Measurements from ENCODE around the gene CBARP. TPM values are rescaled to one million over a fixed set of nuclear protein-coding genes. Genes with fewer than 3 reads are reported as not detected.
A peak's percentile ranks its signal among the peaks of the same experiment; 100 is the strongest.

Gene CBARP
- total and polyA plus RNA-seq, 2 of the 13 experiments (the other 11 are each of a cell fraction or from before 2014, with no cell fraction given), result 1.2 to 1.4 TPM

DNA sequence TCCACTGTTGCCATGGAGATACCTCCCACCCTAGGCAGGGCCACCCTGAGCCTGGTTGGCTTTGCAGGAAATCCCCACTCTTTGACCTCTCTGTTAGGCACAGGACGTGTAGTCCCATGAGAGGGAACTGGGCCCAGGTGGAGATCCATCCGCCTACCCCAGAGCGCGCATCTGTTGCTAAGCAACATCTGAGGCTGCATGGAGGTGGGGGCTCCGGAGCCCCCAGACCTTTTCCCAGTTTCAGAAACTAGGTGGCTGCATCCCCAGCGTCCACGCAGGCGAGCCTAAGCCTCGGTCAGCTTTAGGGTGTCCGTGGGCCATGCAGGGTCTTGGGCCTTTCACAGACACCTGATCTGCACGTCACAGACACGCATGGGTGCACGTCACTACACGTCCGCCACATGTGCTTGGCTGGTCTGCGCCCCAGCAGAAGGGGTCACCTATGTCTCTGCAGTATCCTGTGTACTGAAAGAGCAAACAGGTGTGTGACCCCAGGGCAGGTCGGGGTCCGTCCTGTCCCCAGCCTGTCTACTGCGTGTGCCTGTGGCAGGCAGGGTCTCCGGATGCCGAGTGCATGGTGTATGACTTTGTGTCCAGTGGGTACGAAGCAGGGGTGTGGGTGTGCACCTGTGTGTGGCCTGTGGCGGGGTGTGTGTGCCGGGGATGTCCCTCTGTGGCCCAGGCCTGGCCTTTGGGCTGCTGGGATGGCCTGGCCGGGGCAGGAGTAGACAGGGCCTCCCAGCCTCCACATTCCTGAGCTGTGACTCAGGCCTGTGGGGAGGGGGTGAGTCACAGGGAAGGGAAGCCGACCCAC is 27.2 kb upstream of the CBARP start (continued):
- no peak for TF ChIP-seq RORA (CRISPR knock-in tag; IDR thresholded peaks at IDR 0.05)
- TF ChIP-seq, protein P1, sequence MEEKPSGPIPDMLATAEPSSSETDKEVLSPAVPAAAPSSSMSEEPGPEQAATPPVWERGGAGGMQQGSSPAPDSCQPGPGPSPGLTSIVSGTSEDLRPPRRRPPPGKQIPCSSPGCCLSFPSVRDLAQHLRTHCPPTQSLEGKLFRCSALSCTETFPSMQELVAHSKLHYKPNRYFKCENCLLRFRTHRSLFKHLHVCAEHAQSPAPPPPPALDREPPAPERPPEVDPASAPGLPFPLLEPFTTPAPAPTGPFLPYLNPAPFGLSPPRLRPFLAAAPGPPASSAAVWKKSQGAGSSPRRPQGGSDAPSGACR (CRISPR knock-in tag; IDR thresholded peaks at IDR 0.05), result peak; percentile 47; the same call in 1 of the 2 replicates
- peak; percentile 68; the same call in 1 of the 2 replicates for TF ChIP-seq ESRRA (CRISPR knock-in tag; IDR thresholded peaks at IDR 0.05; ENCODE audit: low read depth)
- peak; percentile 90 for TF ChIP-seq ZKSCAN5 (CRISPR knock-in tag; IDR thresholded peaks at IDR 0.05)
- no peak for TF ChIP-seq SIX1 (CRISPR knock-in tag; IDR thresholded peaks at IDR 0.05; ENCODE audit: borderline replicate concordance)
- TF ChIP-seq KDM2A (CRISPR knock-in tag; IDR thresholded peaks at IDR 0.05; ENCODE audit: borderline replicate concordance, low read depth), result peak; percentile 62; the same call in 1 of the 2 replicates
- peak; percentile 64 for TF ChIP-seq ELF3 (CRISPR knock-in tag; IDR thresholded peaks at IDR 0.05)
- TF ChIP-seq, protein P2, sequence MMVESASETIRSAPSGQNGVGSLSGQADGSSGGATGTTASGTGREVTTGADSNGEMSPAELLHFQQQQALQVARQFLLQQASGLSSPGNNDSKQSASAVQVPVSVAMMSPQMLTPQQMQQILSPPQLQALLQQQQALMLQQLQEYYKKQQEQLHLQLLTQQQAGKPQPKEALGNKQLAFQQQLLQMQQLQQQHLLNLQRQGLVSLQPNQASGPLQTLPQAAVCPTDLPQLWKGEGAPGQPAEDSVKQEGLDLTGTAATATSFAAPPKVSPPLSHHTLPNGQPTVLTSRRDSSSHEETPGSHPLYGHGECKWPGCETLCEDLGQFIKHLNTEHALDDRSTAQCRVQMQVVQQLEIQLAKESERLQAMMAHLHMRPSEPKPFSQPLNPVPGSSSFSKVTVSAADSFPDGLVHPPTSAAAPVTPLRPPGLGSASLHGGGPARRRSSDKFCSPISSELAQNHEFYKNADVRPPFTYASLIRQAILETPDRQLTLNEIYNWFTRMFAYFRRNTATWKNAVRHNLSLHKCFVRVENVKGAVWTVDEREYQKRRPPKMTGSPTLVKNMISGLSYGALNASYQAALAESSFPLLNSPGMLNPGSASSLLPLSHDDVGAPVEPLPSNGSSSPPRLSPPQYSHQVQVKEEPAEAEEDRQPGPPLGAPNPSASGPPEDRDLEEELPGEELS (CRISPR knock-in tag; IDR thresholded peaks at IDR 0.05), result peak; percentile 76; the same call in 1 of the 2 replicates
- TF ChIP-seq, protein P3, sequence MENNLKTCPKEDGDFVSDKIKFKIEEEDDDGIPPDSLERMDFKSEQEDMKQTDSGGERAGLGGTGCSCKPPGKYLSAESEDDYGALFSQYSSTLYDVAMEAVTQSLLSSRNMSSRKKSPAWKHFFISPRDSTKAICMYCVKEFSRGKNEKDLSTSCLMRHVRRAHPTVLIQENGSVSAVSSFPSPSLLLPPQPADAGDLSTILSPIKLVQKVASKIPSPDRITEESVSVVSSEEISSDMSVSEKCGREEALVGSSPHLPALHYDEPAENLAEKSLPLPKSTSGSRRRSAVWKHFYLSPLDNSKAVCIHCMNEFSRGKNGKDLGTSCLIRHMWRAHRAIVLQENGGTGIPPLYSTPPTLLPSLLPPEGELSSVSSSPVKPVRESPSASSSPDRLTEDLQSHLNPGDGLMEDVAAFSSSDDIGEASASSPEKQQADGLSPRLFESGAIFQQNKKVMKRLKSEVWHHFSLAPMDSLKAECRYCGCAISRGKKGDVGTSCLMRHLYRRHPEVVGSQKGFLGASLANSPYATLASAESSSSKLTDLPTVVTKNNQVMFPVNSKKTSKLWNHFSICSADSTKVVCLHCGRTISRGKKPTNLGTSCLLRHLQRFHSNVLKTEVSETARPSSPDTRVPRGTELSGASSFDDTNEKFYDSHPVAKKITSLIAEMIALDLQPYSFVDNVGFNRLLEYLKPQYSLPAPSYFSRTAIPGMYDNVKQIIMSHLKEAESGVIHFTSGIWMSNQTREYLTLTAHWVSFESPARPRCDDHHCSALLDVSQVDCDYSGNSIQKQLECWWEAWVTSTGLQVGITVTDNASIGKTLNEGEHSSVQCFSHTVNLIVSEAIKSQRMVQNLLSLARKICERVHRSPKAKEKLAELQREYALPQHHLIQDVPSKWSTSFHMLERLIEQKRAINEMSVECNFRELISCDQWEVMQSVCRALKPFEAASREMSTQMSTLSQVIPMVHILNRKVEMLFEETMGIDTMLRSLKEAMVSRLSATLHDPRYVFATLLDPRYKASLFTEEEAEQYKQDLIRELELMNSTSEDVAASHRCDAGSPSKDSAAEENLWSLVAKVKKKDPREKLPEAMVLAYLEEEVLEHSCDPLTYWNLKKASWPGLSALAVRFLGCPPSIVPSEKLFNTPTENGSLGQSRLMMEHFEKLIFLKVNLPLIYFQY (CRISPR knock-in tag; IDR thresholded peaks at IDR 0.05; ENCODE audit: borderline replicate concordance), result peak; percentile 88; the same call in 1 of the 2 replicates
- 0 out of 2 replicates have a peak, but pooled peaks have one; percentile 35 for TF ChIP-seq ZNF558 (CRISPR knock-in tag; IDR thresholded peaks at IDR 0.05; ENCODE audit: borderline replicate concordance)
- TF ChIP-seq AGO2 (optimal IDR thresholded peaks at IDR 0.05; ENCODE audit: low read depth, low read length), result peak; percentile 17
- TF ChIP-seq MXI1 (IDR thresholded peaks at IDR 0.05; ENCODE audit: borderline replicate concordance, low read depth, low read length), result peak; percentile 66; the same call in 1 of the 3 replicates
- TF ChIP-seq ZNF292 (CRISPR knock-in tag; IDR thresholded peaks at IDR 0.05; ENCODE audit: borderline replicate concordance, low read depth), result peak; percentile 91; the same call in 1 of the 2 replicates
- peak; percentile 91 for TF ChIP-seq RARA (CRISPR knock-in tag; IDR thresholded peaks at IDR 0.05)
- no peak for TF ChIP-seq MTF2 (CRISPR knock-in tag; IDR thresholded peaks at IDR 0.05; ENCODE audit: borderline replicate concordance)
- TF ChIP-seq, protein P4, sequence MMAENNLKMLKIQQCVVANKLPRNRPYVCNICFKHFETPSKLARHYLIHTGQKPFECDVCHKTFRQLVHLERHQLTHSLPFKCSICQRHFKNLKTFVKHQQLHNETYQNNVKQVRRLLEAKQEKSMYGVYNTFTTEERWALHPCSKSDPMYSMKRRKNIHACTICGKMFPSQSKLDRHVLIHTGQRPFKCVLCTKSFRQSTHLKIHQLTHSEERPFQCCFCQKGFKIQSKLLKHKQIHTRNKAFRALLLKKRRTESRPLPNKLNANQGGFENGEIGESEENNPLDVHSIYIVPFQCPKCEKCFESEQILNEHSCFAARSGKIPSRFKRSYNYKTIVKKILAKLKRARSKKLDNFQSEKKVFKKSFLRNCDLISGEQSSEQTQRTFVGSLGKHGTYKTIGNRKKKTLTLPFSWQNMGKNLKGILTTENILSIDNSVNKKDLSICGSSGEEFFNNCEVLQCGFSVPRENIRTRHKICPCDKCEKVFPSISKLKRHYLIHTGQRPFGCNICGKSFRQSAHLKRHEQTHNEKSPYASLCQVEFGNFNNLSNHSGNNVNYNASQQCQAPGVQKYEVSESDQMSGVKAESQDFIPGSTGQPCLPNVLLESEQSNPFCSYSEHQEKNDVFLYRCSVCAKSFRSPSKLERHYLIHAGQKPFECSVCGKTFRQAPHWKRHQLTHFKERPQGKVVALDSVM (CRISPR knock-in tag; IDR thresholded peaks at IDR 0.05), result peak; percentile 100
- peak; percentile 59; the same call in 1 of the 2 replicates for TF ChIP-seq ZNF891 (CRISPR knock-in tag; IDR thresholded peaks at IDR 0.05)
- peak; percentile 58 to 67; a peak in 2 of 4 replicates for TF ChIP-seq NR2F1 (CRISPR knock-in tag; IDR thresholded peaks at IDR 0.05)
